LoVo (cell line): Measurements from ENCODE around the gene TBC1D5.
"Not testable (repeated sequence)": the region's sequence is repeated elsewhere in the genome, so short reads cannot be mapped to it uniquely, and the experiment has no call there.

Source experiments
- DNase-seq: peaks from one replicate; pipeline ENCODE4 v3.0.0-alpha.2; 2016; ENCODE audit warnings: low spot score

Gene TBC1D5

DNA sequence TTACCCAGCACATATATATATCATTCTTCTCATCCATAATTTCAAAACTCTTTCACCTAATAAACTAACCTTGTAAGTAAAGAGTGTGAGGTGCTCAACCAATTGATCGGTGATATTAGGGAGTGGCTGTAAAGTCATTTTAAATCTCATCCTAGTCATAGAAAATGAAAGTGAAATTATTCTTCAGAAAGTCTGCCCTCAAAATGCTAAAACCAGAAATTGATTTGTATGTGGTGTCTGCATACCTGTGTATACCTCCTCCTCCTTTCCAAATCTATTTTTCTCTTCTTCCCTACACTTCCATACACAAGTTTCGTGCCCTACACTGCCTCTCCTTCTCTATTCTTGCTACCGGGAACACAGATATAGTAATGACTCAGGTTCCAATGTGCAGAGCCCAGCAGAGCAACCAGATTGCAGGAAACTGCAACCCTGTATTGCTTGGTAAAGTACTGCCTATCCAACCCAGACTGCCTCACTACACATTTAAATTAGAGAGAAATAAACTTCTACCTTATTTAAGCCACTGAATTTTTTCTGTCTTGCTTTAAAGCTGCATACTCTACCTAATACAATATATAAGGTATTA is 7.4 kb upstream of the TBC1D5 start:
- DNase-seq: no peak

GRCh38 chr3:17749281-17749680 is 6.8 kb upstream of the TBC1D5 start:
- no peak for DNase-seq

DNA sequence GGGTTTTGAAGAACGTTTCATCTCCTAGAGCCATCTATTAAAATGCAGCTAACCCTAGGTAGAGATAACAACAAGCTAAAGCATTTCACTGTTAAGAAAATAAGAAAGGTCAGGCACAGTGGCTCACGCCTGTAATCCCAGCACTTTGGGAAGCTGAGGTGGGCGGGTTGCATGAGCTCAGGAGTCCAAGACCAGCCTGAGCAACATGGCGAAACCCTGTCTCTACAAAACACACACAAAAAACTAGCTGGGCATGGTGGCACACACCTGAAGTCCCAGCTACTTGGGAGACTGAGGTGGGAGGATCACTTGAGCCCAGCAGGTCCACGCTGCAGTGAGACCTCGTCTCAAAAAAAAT is 5.4 kb upstream of the TBC1D5 start:
- DNase-seq: no peak

GRCh38 chr3:17747174-17747889 is 4.9 kb upstream of the TBC1D5 start:
- no peak for DNase-seq

DNA sequence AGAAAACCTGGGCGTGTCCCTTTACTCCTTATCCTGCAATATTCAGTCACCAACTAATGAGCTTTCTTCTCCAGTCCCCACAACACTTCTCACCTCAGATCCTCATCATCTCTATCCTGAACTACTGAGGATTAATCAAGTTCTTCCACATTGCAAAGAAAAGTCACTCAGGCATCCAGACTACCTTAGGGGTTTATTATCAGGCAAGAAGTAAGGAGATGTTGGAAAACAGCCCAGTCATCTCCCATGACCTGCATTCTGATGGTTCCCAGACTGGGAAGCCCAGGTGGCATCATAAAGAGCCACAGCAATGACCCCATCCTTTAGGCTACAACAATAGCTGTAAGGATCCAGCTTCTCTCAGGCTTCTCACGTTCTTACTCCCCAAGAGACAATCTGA is 3.5 kb upstream of the TBC1D5 start:
- no peak for DNase-seq

DNA sequence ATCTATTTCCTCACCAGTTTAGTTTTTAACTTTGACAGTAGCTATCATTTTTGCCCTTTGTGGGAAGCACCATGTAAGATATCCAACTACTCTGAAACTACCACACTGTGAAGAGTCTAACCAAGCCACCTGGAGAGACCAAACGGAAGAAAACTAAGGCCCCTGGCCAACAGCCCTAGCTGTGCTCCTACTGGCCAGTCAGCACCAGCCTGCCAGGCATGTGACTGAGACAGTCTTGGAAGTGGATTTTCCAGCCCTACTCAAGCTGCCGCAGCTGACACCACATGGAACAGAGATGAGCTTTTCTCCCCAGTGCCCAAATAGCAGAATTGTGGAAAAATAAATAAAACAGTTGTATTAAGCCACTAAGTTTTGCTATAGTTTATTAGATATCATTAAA is 2.9 kb upstream of the TBC1D5 start:
- no peak for DNase-seq

GRCh38 chr3:17744693-17745092 is 2.3 kb upstream of the TBC1D5 start:
- no peak for DNase-seq

GRCh38 chr3:17743658-17743995 is 1.2 kb upstream of the TBC1D5 start:
- no peak for DNase-seq

DNA sequence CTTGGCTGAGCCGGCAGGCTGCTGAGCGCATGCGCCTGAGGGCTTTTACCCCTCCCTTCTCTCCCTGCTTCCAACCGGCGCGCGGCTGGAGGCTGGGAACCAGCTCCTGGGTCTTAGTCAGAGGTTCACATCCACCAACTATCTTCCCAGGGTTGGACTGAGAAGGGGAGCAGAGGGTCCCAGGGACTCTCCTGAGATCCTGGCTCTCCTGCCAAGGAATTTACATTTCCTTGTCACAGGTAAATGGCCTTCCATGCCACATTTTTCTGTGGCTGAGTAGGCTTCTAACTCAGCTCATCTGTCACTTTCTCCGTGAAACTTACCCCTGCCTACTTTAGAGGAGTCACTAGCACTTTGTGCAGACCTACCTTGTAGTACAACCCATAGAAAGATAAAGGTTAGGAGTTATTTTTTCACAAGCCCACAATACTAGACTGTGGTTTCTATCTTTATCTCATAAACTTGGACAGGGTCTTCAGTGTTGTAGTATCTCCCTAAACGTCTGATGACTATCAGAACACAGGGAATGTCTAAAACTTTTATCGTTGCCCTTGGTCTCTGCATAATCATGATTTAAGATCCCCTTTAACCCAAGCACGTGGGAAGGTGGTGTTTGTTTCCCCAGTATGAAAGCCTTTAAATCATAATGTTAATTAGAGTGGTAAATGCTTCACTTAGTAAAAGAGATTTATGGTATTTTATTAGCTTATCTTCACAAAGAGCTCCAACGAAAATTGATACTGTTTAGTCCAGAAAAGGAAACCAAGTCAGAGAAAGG is 638 bp upstream of the TBC1D5 start:
- DNase-seq: no peak

DNA sequence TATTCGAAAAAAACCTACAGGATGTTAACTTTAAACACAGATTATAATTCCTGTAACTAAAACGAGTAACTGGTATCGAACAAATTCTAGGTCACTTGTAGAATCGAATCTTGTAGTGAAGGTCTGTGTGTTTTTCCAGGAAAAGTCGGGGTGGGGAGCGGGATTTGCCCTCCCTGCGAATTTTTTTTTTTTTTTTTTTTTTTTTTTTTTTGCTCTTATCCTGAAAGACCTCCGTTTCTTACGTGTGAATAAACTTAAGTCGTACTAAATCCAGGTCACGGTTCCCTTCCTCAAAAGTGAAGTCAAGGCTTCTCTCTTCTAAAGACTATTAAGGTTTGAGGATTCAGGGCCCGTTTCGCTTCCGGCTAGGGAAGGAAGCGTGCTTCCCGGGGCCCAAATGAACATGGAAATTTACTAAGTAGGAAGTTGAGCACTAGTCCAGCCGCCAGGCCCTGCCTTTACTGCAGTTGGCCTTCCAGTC is 770 bp downstream of the TBC1D5 start:
- DNase-seq: peak; percentile 77

DNA sequence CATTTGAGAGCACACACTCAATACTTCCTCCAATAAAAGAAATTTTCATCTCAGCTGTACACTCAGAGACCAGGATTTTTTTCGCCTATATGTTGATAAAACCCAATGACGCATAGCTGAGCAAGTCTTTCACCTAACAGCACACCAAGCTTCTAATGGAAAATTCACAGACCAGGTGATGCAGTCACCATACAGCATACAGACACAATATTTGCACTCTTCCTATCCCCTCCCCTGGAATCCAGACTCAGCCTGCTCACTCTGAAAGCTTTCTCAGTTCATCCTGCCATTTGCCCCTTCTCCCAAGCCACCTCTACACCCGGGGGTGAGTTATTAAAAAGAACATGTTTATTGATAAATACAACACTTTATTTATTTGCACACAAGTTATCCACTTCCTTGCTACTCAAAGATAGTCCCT is 1.7 kb downstream of the TBC1D5 start:
- peak; percentile 36 for DNase-seq

DNA sequence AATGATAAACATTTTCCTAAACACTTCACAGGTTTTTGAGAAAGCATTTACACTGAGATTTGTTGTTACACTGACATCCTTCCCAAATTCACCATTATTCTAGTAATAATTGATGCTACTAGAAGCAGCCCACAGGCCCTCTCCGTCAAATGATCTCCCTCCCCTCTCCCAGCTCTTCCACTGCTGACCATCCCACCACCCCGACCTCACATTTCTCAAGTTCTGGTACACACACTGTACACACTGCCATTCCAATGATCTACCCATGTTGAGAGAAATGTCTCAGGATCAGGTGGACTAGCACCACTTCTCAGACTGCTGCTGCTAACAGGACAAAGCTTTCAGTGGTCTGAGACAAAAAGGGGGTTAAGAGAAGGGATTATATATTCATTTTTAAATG is 3.5 kb downstream of the TBC1D5 start:
- DNase-seq: no peak

- no peak for DNase-seq
These were observed 4.2 kb downstream of the TBC1D5 start for GRCh38 chr3:17738219-17738618.

DNA sequence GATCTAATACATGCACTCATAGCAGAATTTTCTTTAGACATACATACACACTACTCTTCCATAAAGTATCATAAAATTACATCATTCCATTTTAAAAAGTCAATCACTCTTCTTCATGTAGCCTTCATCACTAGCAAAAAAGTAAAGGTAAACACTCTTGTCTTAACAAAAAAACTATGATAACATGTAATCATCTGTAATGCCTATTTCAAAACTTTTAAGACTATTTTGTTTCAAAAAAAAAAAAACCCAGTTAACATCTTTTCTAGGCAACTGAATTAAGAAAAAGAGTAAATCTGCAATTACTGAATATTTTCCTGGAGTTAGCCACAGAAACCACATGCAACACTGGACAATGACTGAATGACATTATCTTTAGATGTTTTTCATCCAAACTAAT is 4.8 kb downstream of the TBC1D5 start:
- no peak for DNase-seq

- DNase-seq: not testable (repeated sequence)
These were observed 7.1 kb downstream of the TBC1D5 start for GRCh38 chr3:17735362-17735761.

GRCh38 chr3:17733768-17734167 is 8.7 kb downstream of the TBC1D5 start:
- no peak for DNase-seq

GRCh38 chr3:17733215-17733614 is 9.2 kb downstream of the TBC1D5 start:
- no peak for DNase-seq

- peak; percentile 87 for DNase-seq
These were observed 12.0 kb downstream of the TBC1D5 start for GRCh38 chr3:17730318-17730967.

GRCh38 chr3:17726313-17726712 is 16.1 kb downstream of the TBC1D5 start:
- DNase-seq: no peak

GRCh38 chr3:17725844-17726243 is 16.6 kb downstream of the TBC1D5 start:
- DNase-seq: not testable (repeated sequence)

- DNase-seq: no peak
These were observed 17.5 kb downstream of the TBC1D5 start for GRCh38 chr3:17724948-17725347.

DNA sequence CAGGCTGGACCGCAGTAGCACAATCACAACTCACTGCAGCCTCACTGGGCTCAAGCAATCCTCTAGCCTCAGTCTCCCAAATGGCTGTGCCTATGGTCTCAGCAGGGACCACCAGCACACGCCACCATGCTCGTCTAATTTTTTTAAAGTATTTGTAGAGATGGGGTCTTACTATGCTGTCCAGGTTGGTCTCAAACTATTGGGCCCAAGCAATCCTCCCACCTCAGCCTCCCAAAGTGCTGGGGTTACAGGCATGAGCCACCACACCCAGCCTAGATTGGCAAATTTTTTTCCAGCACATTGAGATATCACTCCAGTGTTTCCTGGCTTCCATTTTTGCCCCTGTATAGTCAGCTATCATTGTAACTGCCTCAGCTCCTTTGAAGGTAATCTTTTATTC is 18.3 kb downstream of the TBC1D5 start:
- no peak for DNase-seq

DNA sequence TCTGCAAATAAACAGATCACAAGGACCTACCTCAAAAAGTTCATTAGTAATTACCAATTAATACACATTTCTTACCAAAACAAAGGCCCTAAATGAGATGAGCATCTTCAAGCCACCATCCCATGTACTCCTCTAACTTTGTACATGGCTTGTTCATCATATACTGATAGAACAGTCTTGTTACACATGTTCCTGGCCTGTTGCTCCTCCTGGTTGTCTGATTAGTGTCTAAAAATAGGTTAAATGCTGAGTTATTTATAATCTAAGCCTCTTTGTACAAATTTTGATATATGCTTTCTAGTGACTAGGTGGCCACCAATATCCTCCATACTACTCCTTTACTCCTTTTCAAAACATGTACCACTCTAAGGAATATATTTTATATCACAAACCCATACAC is 25.0 kb downstream of the TBC1D5 start:
- no peak for DNase-seq
